Activated CD4-positive, alpha-beta T cell treated with anti-CD3 and anti-CD28 coated beads for 48 hours (primary cell): Measurements from ENCODE around the gene PSMD1.

Experiments
- DNase-seq: peaks from one replicate; pipeline ENCODE4 v3.0.0-alpha.2; 2020

PSMD1 gene

GRCh38 chr2:231036131-231036530, 20.5 kb upstream of the PSMD1 start:
- no peak for DNase-seq

- no peak for DNase-seq
Measured at GRCh38 chr2:231036578-231037106, 20.0 kb upstream of the PSMD1 start.

- DNase-seq: no peak
Measured at GRCh38 chr2:231037202-231037730, 19.4 kb upstream of the PSMD1 start, which contains the start of gene C2orf72. Gene C2orf72 (plus strand): TSS chr2:231037523. CDS start chr2:231037566, 43 bp downstream.

- no peak for DNase-seq
Measured at GRCh38 chr2:231037731-231038482, 18.8 kb upstream of the PSMD1 start.

- no peak for DNase-seq
Measured at GRCh38 chr2:231038483-231039293, 18.0 kb upstream of the PSMD1 start.

- DNase-seq: no peak
Measured at GRCh38 chr2:231039294-231039664, 17.4 kb upstream of the PSMD1 start.

GRCh38 chr2:231039821-231040364, 16.8 kb upstream of the PSMD1 start:
- DNase-seq: no peak

DNA sequence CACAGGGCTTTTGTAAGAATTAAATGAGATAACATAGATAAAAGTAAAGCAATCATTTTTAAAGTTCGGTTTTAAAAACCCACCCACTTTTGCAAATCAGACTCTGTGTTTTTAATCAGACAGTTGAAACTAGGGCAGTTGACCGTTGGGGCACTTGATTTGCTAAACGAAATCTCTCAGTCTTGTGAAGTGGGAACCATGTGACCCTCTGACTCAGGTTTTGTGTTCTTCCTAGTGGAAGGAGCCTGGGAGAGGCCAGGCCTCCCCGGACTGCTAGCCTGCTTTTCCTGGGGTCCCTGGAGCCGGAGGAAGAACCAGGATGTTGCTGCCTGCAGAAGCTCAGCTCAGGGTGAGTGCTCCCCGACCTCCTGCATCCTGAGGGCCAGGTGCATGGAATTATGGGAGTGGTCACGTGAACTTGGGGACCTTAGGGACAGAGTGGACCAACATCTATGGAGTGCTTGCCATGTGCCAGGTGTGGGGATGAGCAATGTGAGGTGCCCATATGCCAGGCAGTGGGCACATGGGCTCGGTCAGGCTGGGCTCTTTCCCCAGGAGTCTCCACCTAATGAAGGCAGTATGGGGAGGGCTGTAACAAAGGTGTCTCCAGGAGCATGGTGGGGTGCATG, 15.5 kb upstream of the PSMD1 start:
- no peak for DNase-seq

- no peak for DNase-seq
Measured at GRCh38 chr2:231043796-231044195, 12.9 kb upstream of the PSMD1 start.

GRCh38 chr2:231046916-231047273, 9.8 kb upstream of the PSMD1 start:
- no peak for DNase-seq

- DNase-seq: no peak
Measured at GRCh38 chr2:231047274-231047922, 9.3 kb upstream of the PSMD1 start.

GRCh38 chr2:231047923-231048915, 8.4 kb upstream of the PSMD1 start:
- DNase-seq: no peak

DNA sequence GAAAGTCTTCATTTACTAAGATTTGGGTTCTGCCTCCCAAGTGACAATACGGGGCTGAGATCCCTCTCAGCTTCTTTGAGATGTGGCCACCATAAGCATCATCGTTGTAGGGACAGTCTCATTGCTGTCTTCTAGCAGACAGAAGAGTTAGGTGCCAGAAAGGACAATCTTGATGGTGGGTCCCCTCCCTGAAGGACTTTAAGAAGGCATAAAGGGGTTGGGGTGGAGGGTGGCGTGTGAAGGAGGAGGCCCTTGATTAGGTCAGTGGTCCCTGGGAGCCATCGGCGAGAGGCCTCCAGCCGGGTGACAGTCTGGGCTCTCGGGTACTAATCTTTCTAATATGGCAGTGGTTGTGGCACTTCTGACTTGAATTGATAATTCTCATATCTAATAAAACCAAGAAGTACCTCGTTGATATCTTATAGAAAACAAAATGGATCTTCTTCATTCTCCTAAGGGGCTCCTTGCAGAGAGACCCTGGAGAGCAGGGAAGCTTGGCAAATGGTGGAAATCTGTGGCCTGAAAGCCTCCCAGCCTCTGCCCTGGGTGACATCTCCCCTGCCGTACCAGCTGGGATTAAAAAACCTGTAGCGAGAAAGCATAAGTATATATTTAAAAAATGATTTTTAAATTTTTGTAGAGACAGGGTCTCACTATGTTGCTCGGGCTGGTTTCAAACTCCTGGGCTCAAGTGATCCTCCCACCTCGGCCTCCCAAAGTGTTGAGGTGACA, 7.2 kb upstream of the PSMD1 start:
- no peak for DNase-seq

- DNase-seq: no peak
Measured at GRCh38 chr2:231050018-231050901, 6.4 kb upstream of the PSMD1 start.

DNA sequence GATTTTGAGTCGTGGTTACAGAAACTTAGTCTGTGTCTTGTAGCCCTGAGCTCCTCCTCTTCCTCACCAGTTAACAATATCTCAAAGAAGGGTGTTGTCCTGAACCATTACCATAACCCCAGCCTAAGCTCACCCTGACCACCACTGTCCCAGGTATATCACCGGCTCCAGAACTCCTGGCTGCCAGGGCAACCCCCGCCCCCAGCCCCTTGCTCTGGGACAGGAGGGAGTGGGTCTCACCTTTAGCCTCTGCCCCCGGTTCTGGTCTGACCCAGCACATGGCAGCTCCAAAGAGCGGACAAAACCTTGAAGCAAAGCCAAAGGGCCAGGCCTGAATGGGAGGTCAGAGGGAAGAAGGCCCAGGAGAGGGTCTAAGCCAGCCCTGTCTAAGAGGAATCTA, 5.6 kb upstream of the PSMD1 start:
- DNase-seq: no peak

DNA sequence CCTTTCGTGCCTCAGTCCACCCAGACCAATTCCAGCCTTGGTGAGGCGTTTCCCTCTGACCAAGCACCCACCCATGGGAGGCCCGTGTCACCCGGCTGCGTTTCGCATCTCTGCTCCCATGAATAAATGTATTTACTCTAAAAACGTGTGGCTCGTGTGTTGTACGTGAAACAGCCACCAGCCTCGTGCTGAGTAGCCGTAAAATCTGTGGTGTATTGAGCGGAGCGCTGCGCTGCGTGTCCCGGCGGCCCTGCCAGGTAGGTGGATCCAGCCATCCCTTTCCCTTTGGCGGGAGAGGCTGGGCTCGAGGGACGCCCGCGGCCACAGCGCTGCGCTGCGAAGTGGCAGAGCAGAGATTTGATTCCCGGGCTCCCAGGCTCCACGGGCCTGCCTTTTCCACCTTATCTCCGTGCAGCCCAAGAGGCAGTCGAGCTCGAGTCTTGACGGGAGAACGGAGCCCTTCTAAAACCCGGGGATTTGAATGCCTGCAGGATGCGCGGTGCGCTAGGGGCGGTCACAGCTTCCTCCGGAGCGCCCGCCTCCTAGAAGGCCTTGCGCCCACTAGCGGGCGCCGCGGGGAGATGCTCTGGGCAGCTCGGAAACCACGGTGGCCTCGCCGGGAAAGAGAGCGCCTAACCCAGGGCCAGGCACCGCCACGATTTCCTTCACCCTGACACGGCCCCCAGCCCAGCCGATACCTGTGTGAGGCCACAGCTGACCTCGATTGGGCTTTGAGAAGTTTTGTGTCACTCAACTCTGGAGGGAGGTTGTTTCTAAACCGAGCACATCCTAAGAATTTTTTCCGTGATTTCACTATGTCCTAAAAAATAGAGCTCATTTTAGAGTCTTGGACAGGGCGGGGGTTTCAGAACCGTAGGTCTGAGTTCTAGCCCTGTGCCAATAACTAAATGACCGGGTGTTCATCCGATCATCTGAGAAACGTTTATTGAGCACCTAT, 3.9 kb upstream of the PSMD1 start:
- DNase-seq: peak; percentile 90

DNA sequence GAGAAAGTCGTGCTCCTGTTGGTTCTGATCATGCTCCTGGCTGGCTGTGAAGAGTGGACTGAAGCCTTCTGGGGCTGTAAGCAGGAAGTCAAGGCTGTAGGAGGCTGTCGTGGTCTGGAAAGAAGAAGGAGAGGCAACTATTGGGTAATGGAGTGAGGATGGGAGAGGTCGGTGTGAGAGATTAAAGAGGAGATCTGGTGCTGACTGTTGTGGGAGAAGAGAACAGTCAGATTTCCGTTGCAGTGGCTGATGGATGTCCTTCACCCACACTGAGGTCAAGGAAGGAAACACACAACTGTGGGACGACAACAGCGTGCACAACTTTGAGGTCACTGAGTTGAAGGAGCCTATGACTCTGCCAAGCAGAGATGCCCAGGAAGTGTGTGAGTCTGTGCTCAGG, 2.8 kb upstream of the PSMD1 start:
- no peak for DNase-seq

DNA sequence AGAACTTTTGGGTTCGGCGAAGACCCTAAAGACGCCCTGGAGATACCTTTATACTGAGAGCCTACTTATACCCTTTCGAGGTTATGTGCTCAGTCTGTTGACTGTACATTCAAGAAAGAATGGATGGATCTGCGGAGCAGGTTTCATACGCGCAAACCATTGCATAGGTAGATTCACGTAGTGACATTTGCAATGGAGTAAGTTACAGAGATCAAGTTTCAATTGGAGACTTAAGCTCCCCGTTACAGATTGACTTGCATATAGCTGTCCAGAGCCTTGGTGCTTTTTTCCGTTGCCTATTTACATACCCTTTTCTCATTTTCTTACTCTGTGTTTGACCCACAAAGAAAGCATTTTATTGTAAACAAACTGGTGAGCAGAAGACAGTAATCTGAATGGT, 923 bp downstream of the PSMD1 start:
- no peak for DNase-seq
